Effector memory CD8-positive, alpha-beta T cell (primary cell): Measurements from ENCODE around the gene CYB5D1.

Experiments
- ATAC-seq: fragments of 150-1000 bp; cut with Tn5 transposase; replicated peaks from 2 replicates; pipeline ENCODE4 v1.10.0; 2021; ENCODE audit warnings: mild to moderate bottlenecking, moderate library complexity
- DNase-seq, 3 experiments: peaks; one replicate each; pipeline ENCODE4 v3.0.0; 2021
- H3K27ac Mint-ChIP-seq, 2 donors: one replicate each; pipeline ENCODE4 v1.8.0; 2022; ENCODE audit warnings: mild to moderate bottlenecking in 2 of 2, mixed read lengths in 2 of 2, moderate library complexity in 2 of 2
- H3K27me3 Mint-ChIP-seq, 2 donors: one replicate each; pipeline ENCODE4 v1.8.0; 2022; ENCODE audit warnings: mixed read lengths in 2 of 2
- H3K36me3 Mint-ChIP-seq: one replicate; pipeline ENCODE4 v1.8.0; 2022; ENCODE audit warnings: mild to moderate bottlenecking, moderate library complexity, mixed read lengths; ENCODE audit not compliant: insufficient read depth
- H3K4me1 Mint-ChIP-seq, 2 donors: one replicate each; pipeline ENCODE4 v1.8.0; 2022; ENCODE audit warnings: low read depth in 2 of 2, mixed read lengths in 2 of 2
- H3K4me3 Mint-ChIP-seq, 2 donors: one replicate each; pipeline ENCODE4 v1.8.0; 2022; ENCODE audit warnings: mild to moderate bottlenecking in 2 of 2, mixed read lengths in 2 of 2, moderate library complexity in 2 of 2
- H3K9me3 Mint-ChIP-seq, 2 donors: one replicate each; pipeline ENCODE4 v1.8.0; 2022; ENCODE audit warnings: mixed read lengths in 2 of 2

CYB5D1 gene

GRCh38 chr17:7884581-7885366 is 27.0 kb downstream of the CYB5D1 start:
- no peaks in the 10 kb centered on the region for H3K27me3 Mint-ChIP-seq
- H3K36me3 Mint-ChIP-seq = peaks cover 19% of the 10 kb centered on the region
- DNase-seq = peak; percentile 31 to 44 (median 35)
- ATAC-seq = peak; percentile 7
- H3K4me3 Mint-ChIP-seq = peak overlapping the region; percentile 57 to 65
- H3K27ac Mint-ChIP-seq = peak overlapping the region; percentile 16 to 50
- no peaks in the 10 kb centered on the region for H3K9me3 Mint-ChIP-seq
- peaks cover 0 to 8% of the 10 kb centered on the region in 2 donors for H3K4me1 Mint-ChIP-seq

GRCh38 chr17:7885367-7886226 is 27.8 kb downstream of the CYB5D1 start:
- Mint-ChIP-seq H3K4me3 (no peak overlapping the region), H3K27ac (no peak overlapping the region), H3K9me3 (no peaks in the 10 kb centered on the region), H3K4me1 (peaks cover 5 to 8% of the 10 kb centered on the region in 2 donors), H3K27me3 (no peaks in the 10 kb centered on the region), H3K36me3 (peaks cover 26% of the 10 kb centered on the region)
- peak; percentile 31 to 47 (median 47) for DNase-seq
- ATAC-seq = peak; percentile 17

GRCh38 chr17:7886227-7887037 is 28.6 kb downstream of the CYB5D1 start:
- Mint-ChIP-seq H3K9me3 (no peaks in the 10 kb centered on the region), H3K27me3 (no peaks in the 10 kb centered on the region), H3K4me1 (peaks cover 8 to 10% of the 10 kb centered on the region in 2 donors), H3K4me3 (no peak overlapping the region), H3K36me3 (peaks cover 35% of the 10 kb centered on the region), H3K27ac (no peak overlapping the region)
- DNase-seq = peak; percentile 33 to 61 (median 45)
- peak; percentile 18 for ATAC-seq

- H3K27me3 Mint-ChIP-seq = no peaks in the 10 kb centered on the region
- DNase-seq (no peak), ATAC-seq (peak; percentile 28)
- peaks cover 8 to 10% of the 10 kb centered on the region in 2 donors for H3K4me1 Mint-ChIP-seq
- peaks cover 41% of the 10 kb centered on the region for H3K36me3 Mint-ChIP-seq
- H3K9me3 Mint-ChIP-seq = no peaks in the 10 kb centered on the region
- no peak overlapping the region for H3K4me3 Mint-ChIP-seq
- no peak overlapping the region for H3K27ac Mint-ChIP-seq
These were observed 29.3 kb downstream of the CYB5D1 start for GRCh38 chr17:7887038-7887481.

- peaks cover 47% of the 10 kb centered on the region for H3K36me3 Mint-ChIP-seq
- H3K9me3 Mint-ChIP-seq = no peaks in the 10 kb centered on the region
- H3K4me3 Mint-ChIP-seq = no peak overlapping the region
- no peak overlapping the region for H3K27ac Mint-ChIP-seq
- H3K4me1 Mint-ChIP-seq = peaks cover 8 to 10% of the 10 kb centered on the region in 2 donors
- DNase-seq (peak; percentile 78 to 82 (median 80)), ATAC-seq (peak; percentile 72)
- H3K27me3 Mint-ChIP-seq = no peaks in the 10 kb centered on the region
These were observed 29.8 kb downstream of the CYB5D1 start for GRCh38 chr17:7887482-7888183.

GRCh38 chr17:7888184-7888920 is 30.5 kb downstream of the CYB5D1 start, which contains the start of gene CHD3:
Gene CHD3, plus strand, starts transcription at chr17:7888789. Its CDS starts 212 bp downstream, at chr17:7889001.
- H3K27ac Mint-ChIP-seq = no peak within 1 kb of the TSS
- H3K36me3 Mint-ChIP-seq = peaks cover 54% of the 10 kb centered on the region
- peaks cover 8 to 10% of the 10 kb centered on the region in 2 donors for H3K4me1 Mint-ChIP-seq
- no peaks in the 10 kb centered on the region for H3K9me3 Mint-ChIP-seq
- no peaks in the 10 kb centered on the region for H3K27me3 Mint-ChIP-seq
- peak; percentile 17 for ATAC-seq
- DNase-seq = peak; percentile 13 to 29 (median 15)
- H3K4me3 Mint-ChIP-seq = no peak within 1 kb of the TSS

- Mint-ChIP-seq H3K27ac (no peak overlapping the region), H3K27me3 (no peaks in the 10 kb centered on the region), H3K9me3 (no peaks in the 10 kb centered on the region), H3K36me3 (peaks cover 55% of the 10 kb centered on the region), H3K4me3 (no peak overlapping the region), H3K4me1 (peaks cover 8 to 10% of the 10 kb centered on the region in 2 donors)
- ATAC-seq (no peak), DNase-seq (peak in 1 of 3 experiments; percentile 13)
These were observed 31.6 kb downstream of the CYB5D1 start for GRCh38 chr17:7889166-7889955.

GRCh38 chr17:7893187-7893880 is 35.5 kb downstream of the CYB5D1 start:
- peak overlapping the region in 1 of 2 donors; percentile 71 for H3K27ac Mint-ChIP-seq
- H3K36me3 Mint-ChIP-seq = peaks cover 80% of the 10 kb centered on the region
- no peak for ATAC-seq

GRCh38 chr17:7894226-7894625 is 36.4 kb downstream of the CYB5D1 start:
- Mint-ChIP-seq H3K36me3 (peaks cover 89% of the 10 kb centered on the region), H3K27me3 (no peaks in the 10 kb centered on the region), H3K4me1 (peaks cover 2 to 28% of the 10 kb centered on the region in 2 donors), H3K4me3 (no peak overlapping the region), H3K9me3 (no peaks in the 10 kb centered on the region), H3K27ac (peak overlapping the region in 1 of 2 donors; percentile 20)
- ATAC-seq (no peak), DNase-seq (no peak)

More at GRCh38 chr17:7893187-7893880, 35.5 kb downstream of the CYB5D1 start:
- no peaks in the 10 kb centered on the region for H3K27me3 Mint-ChIP-seq
- no peak overlapping the region for H3K4me3 Mint-ChIP-seq
- H3K9me3 Mint-ChIP-seq = no peaks in the 10 kb centered on the region
- H3K4me1 Mint-ChIP-seq = peaks cover 2 to 28% of the 10 kb centered on the region in 2 donors
- no peak for DNase-seq

GRCh38 chr17:7894866-7895265 is 37.1 kb downstream of the CYB5D1 start:
- DNase-seq (no peak), ATAC-seq (no peak)
- Mint-ChIP-seq H3K27me3 (no peaks in the 10 kb centered on the region), H3K27ac (peak overlapping the region; percentile 20 to 67), H3K9me3 (no peaks in the 10 kb centered on the region), H3K4me3 (no peak overlapping the region), H3K4me1 (peaks cover 2 to 28% of the 10 kb centered on the region in 2 donors), H3K36me3 (peaks cover 89% of the 10 kb centered on the region)

- no peaks in the 10 kb centered on the region for H3K9me3 Mint-ChIP-seq
- DNase-seq (no peak), ATAC-seq (no peak)
- peak overlapping the region; percentile 16 to 44 for H3K27ac Mint-ChIP-seq
- no peak overlapping the region for H3K4me3 Mint-ChIP-seq
- peaks cover 91% of the 10 kb centered on the region for H3K36me3 Mint-ChIP-seq
- H3K4me1 Mint-ChIP-seq = peaks cover 2 to 18% of the 10 kb centered on the region in 2 donors
- H3K27me3 Mint-ChIP-seq = no peaks in the 10 kb centered on the region
These were observed 39.3 kb downstream of the CYB5D1 start for GRCh38 chr17:7897090-7897489.
